ENCODE data around the gene SLC10A7.

GRCh38 chr4:146445198-146446150 lies 76.3 kb downstream of the SLC10A7 start:
- TF ChIP-seq CTCF (IDR thresholded peaks at IDR 0.05; ENCODE audit: low read length) (no peak), EZH2 (optimal IDR thresholded peaks at IDR 0.05; ENCODE audit: low read depth, low read length) (no peak), EZH2phosphoT487 (IDR thresholded peaks at IDR 0.05; ENCODE audit: low read length) (no peak)
